GM21447 (cell line): ENCODE results near the gene CMTM4.
"Not testable (repeated sequence)": the region's sequence is repeated elsewhere in the genome, so short reads cannot be mapped to it uniquely, and the experiment has no call there.

Experiments
- ATAC-seq: cut with Tn5 transposase; IDR thresholded peaks from one replicate; pipeline ENCODE4 v1.9.1; 2021; ENCODE audit not compliant: unreplicated experiment

The CMTM4 gene

DNA sequence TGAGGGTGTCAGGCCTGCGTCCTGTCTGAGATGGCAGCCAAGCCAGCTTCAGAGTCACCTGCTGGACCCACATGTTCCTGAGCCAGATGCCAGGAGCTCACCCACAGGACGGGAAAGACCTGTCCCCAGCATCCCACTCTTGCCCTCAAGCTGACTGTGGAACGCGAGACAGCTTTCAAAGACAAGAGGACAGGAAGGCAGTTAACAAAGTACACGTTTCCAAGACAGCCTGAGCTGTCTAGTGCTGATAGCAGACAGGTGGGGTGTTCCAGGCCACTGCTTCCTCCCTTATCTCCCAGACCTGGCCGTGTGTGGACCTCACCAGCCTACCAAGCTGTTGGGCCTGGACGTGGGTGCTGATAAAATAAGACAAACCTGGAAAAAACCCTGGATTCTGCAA is 78.8 kb downstream of the CMTM4 start:
- ATAC-seq, result no peak

DNA sequence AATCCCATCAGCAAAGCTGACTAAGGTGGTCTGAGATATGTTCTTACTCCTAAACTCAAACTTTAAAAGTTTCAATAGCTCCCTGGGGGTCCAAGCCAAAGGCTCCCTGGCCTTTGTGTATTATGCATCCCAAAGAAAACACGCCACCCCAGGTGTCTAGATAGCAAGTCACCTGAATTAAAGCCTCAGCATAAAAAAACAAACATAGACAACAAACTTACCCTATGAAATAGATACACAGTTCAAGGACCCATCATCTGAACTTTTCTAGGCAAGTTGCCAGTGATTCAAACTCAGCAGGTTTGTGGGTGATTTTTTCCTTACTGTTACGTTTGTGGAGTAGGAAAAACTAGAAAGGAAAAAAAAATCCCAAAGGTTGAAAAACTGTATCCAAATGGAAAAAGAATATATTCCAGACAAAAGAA is 79.5 kb downstream of the CMTM4 start:
- no peak for ATAC-seq

DNA sequence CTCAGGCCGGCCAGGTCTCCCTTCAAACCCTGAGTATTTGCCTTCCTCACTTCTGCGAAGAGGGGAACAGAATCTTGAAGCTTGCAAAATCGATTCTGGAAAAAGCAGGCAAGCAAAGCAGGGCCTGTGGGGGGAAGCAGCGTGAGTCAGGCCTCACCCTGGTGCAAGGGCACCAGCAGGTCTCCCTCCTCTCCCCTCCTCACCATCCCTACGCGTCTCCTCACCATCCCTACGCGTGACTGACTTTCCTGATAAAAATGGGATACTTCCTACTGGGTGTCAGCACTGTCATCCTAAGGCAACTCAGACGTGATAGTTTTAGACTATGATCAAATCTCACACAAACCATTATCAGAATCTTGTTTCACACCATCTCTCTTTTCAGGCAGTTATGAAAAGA is 80.0 kb downstream of the CMTM4 start:
- no peak for ATAC-seq

DNA sequence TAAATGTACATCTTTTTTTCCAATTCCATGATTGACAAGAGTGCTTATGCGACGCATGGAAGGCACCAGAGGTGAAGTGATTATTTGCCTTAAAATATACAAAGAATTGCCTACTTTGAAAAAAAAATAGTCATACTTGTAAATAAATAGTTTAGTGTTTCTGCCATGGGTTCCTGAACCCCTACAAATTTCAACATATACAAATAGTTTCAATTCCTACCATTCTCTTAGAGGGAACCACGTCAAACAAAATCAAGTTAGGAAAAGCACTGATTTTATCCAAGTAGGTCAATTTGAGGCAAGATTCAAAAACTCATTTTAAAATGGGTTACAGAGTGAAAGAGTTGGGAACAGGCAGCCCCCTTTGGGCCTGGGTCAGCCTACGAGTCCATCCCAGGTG is 80.4 kb downstream of the CMTM4 start:
- no peak for ATAC-seq

DNA sequence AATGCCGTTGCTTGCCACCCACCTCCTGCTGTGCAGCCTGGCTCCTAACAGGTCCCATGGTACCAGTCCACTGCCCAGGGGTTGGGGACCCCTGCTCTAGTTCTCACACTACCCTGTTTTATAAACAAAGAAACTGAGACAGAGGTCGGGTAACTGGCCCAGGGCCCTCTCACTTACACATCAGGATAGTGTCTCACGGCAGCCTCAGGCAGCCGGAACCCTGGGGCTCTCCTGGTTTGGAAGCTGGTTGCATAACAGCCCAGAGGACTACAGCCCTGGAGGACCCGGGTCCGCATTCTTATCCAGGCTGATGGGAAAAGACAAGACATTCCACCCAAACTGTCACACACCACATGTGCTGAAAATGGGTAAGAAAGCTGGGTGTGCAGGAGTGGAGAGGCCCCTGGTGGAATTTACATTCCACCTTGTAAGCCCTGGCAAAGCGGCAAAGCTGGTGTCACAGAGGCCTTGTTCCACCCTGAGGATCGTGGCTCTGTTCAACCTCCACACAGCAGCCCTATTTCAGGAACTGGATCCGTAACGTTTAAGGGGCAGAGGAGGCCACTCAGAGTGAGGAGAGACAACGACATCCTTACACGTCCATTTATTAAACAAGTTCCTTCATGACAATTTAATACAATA is 82.3 kb downstream of the CMTM4 start:
- no peak for ATAC-seq

DNA sequence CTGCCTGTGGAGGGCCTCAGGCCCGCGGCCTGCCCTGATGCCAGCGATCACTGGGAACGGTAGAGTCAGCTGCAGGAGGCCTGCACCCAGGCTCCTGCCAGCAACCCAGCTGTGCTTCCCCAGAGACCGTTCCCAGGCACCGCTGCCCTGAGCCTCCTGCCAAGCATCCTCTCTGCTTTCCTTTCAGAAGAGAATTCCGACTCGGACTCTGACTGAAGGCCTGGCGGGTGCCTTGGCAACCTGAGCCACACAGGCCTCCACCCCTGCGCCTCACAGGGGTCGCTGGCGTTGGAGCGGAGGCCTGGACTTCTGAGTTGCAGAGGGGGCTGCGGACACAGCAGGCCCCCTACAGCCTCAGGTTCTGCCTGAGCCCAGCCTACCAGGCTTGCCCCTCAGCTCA is 84.1 kb downstream of the CMTM4 start:
- ATAC-seq, result no peak

DNA sequence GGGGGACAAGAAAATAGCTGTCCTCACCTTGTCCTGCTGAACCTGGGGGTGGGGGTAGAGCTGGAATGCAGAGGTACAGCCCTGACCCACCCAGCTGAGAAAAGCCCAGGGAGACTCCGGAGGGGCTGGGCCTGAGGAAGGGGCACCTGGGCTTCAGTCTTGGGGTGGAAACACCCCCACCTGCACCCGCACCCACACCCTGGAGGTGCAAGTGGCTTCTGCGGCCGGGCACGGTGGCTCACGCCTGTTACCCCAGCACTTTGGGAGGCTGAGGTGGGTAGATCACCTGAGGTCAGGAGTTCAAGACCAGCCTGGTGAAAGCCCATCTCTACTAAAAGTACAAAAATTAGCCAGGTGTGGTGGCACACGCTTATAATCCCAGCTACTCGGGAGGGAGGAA is 84.6 kb downstream of the CMTM4 start:
- ATAC-seq, result not testable (repeated sequence)

DNA sequence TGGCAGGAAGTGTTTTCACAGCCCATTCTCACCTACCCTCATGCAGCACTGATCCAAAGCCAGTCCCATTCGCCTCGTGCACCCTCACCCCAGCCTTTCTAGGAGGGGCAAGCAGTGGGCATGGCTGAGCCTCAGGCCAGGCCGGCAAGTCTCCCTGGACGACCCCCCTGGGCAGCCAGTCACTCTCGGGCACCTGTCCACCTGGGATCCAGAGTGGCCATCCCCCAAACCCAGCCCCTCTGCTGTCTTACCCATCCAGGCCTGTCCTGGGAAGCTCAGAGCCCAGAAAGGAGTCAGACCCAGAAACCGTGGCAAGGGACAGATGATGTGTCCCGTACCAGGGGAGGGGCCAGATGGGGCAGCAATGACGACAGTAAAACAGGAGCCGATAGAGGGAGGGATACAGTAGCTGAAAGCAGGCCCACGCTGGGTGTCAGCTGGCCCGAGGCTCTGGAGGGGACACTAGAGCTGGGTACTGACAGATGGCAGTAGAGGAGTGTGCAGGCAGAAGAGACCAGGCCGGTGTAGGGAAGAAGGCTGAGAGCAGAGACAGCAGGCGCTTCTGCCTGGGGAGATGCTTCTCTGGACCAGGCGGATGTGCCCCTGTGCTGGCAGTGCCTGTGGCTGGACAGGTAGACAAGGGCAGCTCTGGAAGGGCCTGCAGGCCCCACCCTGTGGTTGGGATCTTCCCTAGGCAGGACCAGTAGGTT is 86.3 kb downstream of the CMTM4 start:
- ATAC-seq, result no peak

DNA sequence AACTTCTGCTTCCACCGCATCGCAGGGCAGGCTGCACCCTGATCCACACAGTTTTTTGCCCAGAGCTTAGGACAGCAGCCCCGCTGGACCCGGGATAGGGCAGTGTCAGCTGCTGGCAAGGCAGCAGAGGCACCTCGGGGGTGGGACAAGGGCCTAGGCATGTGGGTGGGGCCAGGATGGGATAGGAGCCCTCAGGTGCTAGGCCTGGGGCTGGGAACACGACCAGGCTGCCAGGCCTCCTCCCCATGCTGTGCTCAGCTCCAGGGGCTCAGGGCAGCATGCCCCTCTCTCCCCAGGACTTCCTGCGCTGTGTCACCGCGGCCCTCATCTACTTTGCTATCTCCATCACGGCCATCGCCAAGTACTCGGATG is 87.4 kb downstream of the CMTM4 start:
- no peak for ATAC-seq

DNA sequence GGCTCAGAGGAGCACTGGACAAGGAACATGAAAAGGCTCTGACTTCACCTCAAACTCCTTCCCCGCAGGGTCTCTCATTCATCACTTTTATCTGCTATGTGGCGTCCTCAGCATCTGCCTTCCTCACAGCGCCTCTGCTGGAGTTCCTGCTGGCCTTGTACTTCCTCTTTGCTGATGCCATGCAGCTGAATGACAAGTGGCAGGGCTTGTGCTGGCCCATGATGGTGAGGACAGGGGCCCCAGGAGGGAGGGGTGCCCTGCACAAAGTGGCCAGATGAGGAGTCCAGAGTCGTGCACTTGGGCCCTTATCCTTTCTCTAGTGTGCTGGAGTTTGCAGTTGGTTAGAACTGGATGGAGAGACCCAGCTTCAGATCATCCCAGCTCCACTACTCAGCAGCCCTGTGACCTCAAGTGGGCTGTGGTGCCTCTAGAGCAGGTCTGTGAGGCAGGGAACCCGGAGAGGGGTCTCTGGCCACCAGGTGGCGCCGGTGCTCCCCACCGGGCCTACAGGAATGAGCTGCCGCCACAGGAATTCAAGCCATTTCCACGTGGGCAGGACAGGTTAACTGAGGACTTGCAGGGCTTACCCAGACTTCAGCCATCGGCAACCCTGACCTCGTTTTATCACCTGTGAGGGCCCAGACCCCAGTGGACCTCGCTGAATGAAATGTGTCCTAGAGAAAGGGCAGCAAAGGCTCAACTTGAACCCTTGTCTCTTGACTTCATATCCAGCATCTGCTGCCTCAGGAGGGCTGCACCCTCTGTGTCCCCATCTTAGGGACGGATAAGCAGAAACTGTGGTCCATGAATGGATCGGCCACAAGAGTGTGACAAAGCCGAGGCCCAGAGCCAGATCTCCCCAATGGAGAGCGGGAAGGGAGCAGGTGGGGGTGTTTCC is 88.1 kb downstream of the CMTM4 start:
- no peak for ATAC-seq

DNA sequence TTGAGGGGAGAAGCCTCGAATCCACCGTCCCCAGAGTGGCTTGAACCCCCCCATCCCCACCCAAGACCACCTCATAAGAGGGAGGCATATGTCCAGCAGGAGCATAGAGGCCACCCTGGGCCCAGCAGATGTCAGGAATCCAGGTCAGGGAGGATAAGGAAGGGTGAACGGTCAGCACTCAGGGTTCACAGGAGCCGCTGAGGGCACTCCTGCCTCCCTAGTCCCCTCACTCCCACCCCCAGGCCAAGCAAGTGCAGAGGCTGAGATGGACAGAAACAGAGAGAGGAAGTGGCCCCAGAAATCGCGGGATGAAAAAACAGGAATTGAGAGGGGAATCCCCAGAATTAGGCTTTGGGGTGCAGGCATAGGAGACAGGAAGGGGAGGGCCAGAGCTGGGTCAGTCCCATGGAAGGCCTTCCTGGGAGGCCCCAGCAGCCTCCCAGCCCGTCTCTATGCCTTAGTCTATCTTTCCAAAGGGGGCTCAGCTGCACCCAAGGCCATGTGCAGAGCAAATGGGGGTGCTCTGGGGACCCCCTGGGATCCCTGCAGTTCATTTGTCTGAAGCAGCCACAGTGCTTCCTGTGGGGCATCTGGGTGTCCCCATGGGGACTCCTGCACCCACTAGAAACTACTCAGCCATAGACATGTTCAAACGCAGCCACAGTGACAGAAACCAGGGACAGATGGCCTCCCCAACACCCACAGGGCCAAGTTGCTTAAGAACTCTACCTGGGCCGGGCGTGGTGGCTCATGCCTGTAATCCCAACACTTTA is 90.4 kb downstream of the CMTM4 start:
- peak; percentile 66 for ATAC-seq

DNA sequence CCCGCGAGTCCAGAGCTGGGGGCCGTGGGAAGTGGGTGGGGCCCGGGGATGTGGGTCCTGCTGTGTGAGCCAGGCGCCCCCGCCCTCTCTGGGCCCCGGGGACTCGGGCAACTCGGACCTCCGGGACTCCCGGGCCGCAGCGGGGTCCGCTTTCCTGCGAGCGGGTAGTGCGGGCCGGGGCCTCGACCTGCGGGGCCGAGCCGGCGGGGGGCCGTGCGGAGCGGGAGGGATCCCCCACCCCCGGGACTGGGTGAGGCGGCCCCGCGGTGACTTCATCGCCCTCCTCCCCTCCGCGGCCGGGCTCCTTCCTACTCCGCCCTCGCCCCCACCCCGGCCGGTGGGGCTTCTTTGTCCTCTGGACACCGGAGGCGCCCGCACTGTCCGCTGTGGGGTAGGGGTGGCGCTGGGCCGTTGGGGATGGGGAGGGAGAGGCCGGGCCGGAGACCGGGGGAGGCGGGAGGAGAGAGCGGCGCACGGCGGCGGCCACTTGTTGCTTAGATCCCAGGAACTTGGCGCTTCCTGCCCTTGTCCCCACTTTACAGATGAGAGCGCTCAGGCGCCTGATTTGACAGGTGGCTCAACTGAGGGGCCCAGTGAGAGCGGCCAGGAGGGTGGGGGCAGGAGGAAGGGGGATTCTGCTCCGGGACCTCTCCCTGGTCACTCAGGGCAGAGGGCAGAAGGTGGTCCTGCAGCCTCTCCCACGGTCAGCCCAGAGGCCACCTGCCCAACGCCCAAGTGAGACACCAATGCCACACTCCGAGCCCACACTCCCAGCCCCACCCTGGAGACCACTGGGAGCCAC is 91.2 kb downstream of the CMTM4 start:
- ATAC-seq, result no peak

DNA sequence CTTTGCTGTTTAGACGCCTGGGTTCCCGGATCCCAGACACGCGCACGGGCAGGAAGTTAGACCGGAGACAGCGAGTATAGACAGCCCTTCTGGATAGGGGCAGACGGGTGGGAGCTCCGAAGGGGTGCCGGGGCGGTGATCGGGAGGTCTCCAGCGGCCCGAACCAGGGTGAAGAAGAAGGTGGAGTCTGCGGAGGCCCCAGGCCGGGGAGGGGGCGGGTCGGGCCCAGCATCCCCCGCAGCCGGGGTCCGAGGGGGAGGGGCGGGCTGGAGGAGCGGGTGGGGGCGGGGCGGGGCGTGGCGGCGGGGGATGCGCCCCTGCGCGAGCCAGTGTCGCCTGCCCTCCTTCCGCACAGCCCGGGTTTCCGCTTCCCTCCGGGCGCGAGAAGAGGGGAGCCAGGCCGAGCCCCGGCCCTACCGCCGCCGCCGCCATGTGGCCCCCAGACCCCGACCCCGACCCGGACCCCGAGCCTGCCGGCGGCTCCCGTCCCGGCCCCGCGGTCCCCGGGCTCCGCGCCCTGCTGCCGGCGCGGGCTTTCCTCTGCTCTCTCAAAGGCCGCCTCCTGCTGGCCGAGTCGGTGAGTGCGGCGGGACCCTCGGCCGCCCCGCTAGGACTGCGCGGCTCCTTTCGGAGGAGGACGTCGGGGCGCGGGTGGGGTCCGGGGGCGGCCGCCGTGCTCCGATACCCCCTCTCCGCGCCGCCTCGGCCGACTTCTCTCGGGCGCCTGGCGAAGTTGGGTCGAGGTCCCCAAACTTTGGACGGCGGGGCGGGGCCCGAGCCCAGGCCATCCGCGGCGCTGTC is 92.0 kb downstream of the CMTM4 start, which contains the start of gene CMTM3:
TSS of gene CMTM3 (plus strand) at position 329 of the 801 bp plus-strand sequence. CDS start at position 431, 102 bp downstream.
- peak; percentile 34 for ATAC-seq

DNA sequence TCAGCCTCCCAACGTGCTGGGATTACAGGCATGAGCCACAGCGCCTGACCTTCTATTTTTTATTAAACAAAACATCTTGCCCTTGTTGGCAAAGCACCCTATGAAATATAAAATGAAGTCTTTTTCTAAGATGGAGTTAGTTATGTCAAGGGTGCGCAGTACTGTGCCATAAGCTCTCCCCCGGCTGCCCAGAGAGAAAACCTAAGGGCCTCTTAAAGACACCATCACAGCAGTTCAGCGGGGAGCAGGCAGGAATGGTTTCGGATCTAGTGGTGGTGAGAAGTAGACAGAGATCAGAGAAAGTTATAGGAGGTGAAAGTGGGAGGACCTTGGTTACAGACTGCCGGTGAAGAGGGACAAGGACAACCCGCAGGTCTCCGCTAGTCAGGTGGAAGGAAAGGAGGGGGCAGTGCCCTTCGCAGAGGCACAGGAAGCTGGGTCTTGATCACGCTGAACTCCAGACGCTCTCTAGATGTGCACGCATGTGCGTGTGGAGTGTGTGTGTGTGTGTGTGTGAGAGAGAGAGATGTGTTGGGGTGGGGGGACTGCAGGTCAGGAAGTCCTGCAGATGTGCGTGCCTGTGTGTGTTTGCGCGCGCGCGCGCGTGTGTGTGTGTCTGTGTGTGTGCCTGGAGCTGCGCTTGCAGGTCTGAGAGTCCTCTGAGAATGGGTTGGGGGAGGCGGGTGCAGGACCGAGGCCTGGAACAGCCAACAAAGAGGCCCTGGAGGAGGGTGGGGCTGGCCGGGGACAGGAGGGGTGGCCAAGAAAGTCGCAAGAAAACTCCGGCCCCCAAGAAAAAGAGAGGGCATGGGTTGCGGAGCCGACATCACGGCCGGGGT is 92.8 kb downstream of the CMTM4 start:
- ATAC-seq, result no peak

DNA sequence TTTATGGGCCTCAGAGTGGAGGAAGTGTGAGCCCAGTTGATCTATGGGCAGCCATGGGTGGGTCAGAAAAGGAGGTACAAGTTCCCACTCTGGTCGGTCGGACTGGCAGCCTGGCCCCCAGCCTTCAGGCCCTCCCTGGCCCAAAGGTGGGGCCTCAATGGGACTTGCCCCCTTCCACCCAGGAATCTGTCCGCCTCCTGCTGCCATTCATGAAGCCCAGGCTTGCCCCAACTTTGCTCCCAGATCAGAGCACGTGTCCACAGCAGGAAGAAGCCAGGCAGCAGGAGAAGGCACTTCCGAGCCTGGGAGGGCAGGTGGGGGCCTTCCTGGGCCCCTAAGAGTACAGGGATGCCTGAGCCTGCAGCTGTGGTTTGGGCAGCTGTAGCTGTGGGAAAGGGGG is 95.1 kb downstream of the CMTM4 start:
- ATAC-seq, result no peak

DNA sequence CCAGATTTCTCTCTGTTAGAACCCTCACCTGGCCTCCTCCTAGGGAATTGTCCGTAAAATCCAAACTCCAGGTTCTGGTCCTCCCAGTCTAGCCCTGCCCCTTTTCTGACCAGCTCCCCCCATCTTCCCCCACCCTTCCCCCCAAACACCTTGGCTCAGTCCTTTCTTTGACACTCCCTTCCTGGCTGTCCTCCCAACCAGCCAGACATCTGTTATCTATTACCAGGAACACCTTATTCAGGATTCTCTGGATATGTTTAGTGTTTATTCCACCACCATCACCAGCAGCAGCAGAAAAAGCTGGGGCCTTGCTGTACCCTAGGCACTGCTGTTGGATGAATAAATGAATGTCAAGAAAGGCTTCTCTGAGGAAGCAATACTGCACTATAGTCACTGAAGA is 96.1 kb downstream of the CMTM4 start:
- no peak for ATAC-seq

DNA sequence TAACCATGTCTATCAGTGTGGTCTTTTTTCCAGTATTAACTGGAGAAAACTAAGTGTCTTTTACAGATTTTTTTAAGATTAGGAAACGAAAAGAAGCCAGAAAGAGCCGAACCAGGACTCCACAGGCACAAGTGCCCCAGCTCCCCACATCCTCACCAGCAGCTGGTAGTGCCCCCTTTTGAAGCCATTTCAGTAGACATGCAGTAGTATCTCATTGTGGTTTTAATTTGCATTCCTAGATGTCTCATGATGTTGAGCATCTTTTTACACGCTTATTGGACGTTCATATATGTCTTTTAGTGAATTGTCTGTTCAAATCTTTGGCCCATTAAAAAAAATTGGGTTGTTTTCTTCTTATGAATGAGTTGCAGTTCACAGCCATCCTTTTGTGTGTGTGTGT is 96.8 kb downstream of the CMTM4 start:
- no peak for ATAC-seq

DNA sequence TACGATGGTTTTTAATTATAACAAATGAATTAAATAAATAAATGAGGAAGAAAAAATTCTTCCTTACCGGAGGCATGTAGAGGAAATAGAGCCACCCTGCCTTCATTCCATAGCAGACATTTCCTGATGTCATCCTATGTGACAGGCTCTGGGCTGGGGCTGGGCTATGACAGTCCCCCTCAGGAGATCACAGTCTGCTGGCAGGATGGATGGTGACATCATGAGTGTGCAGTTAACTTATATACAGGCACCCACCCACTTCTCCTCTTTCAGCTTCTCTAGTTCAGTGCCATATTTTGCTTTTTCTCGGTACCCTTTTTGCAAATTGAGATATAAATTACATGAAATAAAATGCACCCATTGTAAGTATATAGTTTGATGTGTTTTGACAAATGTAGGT is 98.4 kb downstream of the CMTM4 start:
- ATAC-seq, result no peak
